ENCODE measurements around the gene SPATA9. TPM values are rescaled to one million over a fixed set of nuclear protein-coding genes. Genes with fewer than 3 reads are reported as not detected.

Gene SPATA9
- total and polyA plus RNA-seq, 9 of the 15 experiments (the other 6 are each of a cell fraction or from before 2014, with no cell fraction given), result 0.16 to 5.5 (median 0.39) TPM; not detected in 3

GRCh38 chr5:95730730-95731570 lies 48.2 kb upstream of the SPATA9 start, which contains the start of gene RHOBTB3 (continued):
- TF ChIP-seq POU5F1 (IDR thresholded peaks at IDR 0.05; ENCODE audit: borderline replicate concordance, low read depth, low read length, partially characterized antibody) (no peak), KAT7 (CRISPR knock-in tag; IDR thresholded peaks at IDR 0.05; ENCODE audit: borderline replicate concordance) (no peak), HDAC6 (IDR thresholded peaks at IDR 0.05; ENCODE audit: low read depth, low read length) (no peak), MECOM (CRISPR knock-in tag; IDR thresholded peaks at IDR 0.05) (0 out of 2 replicates have a peak, but pooled peaks have one; percentile 26), ATF2 (CRISPR knock-in tag; IDR thresholded peaks at IDR 0.05) (no peak), SMARCB1 (IDR thresholded peaks at IDR 0.05; ENCODE audit: insufficient read length, low read depth) (peak; percentile 30), XRCC3 (IDR thresholded peaks at IDR 0.05) (no peak), SNAPC5 (CRISPR knock-in tag; IDR thresholded peaks at IDR 0.05) (no peak), SMAD1 (IDR thresholded peaks at IDR 0.05; ENCODE audit: low read depth, low read length, partially characterized antibody) (peak; percentile 46), RBBP5 (IDR thresholded peaks at IDR 0.05; ENCODE audit: borderline replicate concordance, insufficient read depth, low read length, poor library complexity, severe bottlenecking) (peak; percentile 90), E2F8 (IDR thresholded peaks at IDR 0.05; ENCODE audit: low read depth, partially characterized antibody) (no peak), HLTF (IDR thresholded peaks at IDR 0.05) (no peak), TFAP4 (CRISPR knock-in tag; IDR thresholded peaks at IDR 0.05; ENCODE audit: borderline replicate concordance) (peak; percentile 93), NCOA2 (IDR thresholded peaks at IDR 0.05; ENCODE audit: partially characterized antibody in 2 of 2) (no peak), NFE2 (IDR thresholded peaks at IDR 0.05; ENCODE audit: low read depth) (no peak; the same call in 1 of the 2 replicates), ZNF140 (CRISPR knock-in tag; IDR thresholded peaks at IDR 0.05) (no peak), RBM39 (optimal IDR thresholded peaks at IDR 0.05; ENCODE audit: low read depth, low read length) (no peak), IRF1 (CRISPR knock-in tag; IDR thresholded peaks at IDR 0.05; ENCODE audit: borderline replicate concordance) (no peak), RBM17 (IDR thresholded peaks at IDR 0.05; ENCODE audit: borderline replicate concordance, low read depth, low read length) (no peak), ZNF780A (CRISPR knock-in tag; IDR thresholded peaks at IDR 0.05) (no peak), C11orf30 (IDR thresholded peaks at IDR 0.05; ENCODE audit: low read depth) (no peak), EWSR1 (IDR thresholded peaks at IDR 0.05; ENCODE audit: borderline replicate concordance, low read depth, partially characterized antibody) (no peak)
